ENCODE measurements around the gene FAM228B.

DNA sequence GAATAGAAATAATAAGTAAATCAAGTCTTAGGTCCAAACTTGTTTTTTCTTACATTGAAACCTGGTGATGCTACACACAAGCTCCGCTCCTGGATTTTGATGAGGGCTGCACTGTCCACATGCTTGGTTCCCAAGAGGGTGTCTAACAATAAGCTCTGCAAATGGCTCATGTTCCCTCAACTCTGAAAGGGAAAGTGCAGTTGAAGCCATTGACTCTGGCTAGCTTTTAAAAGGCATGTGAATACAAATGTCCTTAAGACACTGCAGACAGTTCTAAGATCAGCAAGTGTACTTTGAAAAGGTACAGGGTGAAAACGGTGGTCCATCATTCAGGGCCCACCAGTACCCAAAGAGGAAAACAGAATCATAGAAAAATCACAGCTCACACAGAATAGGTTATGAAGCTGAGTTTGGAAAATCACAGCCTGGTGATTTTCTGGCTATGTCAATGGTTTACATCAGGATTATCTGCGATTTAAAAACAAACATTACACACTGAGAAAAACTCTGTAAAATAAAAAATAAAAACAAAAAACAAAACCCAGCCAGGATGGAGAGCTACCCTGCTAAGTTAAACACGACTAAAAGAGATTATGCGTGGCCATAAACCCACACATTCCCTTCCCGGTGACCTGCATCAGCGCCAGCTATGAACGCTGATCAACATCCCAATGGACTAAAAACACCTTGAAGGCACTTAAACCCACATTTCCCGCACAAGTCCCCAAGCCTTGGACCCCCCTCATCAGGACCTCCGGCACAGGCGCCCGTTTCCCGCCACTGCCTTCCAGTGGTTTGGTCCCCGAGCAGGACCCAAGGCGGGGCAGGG, 689 bp upstream of the FAM228B start:
- TF ChIP-seq, protein P1, sequence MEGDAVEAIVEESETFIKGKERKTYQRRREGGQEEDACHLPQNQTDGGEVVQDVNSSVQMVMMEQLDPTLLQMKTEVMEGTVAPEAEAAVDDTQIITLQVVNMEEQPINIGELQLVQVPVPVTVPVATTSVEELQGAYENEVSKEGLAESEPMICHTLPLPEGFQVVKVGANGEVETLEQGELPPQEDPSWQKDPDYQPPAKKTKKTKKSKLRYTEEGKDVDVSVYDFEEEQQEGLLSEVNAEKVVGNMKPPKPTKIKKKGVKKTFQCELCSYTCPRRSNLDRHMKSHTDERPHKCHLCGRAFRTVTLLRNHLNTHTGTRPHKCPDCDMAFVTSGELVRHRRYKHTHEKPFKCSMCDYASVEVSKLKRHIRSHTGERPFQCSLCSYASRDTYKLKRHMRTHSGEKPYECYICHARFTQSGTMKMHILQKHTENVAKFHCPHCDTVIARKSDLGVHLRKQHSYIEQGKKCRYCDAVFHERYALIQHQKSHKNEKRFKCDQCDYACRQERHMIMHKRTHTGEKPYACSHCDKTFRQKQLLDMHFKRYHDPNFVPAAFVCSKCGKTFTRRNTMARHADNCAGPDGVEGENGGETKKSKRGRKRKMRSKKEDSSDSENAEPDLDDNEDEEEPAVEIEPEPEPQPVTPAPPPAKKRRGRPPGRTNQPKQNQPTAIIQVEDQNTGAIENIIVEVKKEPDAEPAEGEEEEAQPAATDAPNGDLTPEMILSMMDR (optimal IDR thresholded peaks at IDR 0.05 in 1 of 3, IDR thresholded peaks at IDR 0.05 in 1 of 3, conservative IDR thresholded peaks at IDR 0.05 in 1 of 3; ENCODE audit: extremely low read depth in 1 of 3, insufficient read depth in 2 of 3, low read length in 3 of 3), result no peak
- TF ChIP-seq EZH2 (IDR thresholded peaks at IDR 0.05; ENCODE audit: low read length), result no peak

All from keratinocyte (primary cell).